ENCODE results near the gene LIN52.

The LIN52 gene

GRCh38 chr14:74208642-74209041, 123.9 kb downstream of the LIN52 start:
- no peaks in the 10 kb centered on the region for H3K9me3 Mint-ChIP-seq
- H3K27ac Mint-ChIP-seq, result no peak overlapping the region
- peaks cover 6% of the 10 kb centered on the region for H3K4me1 Mint-ChIP-seq
- H3K36me3 Mint-ChIP-seq (ENCODE audit: low read depth), result no peaks in the 10 kb centered on the region
- TF ChIP-seq CTCF (IDR thresholded peaks at IDR 0.05; ENCODE audit: unreplicated experiment in 3 of 3), result no peak
- H3K4me3 Mint-ChIP-seq, result no peak overlapping the region
- H3K27me3 Mint-ChIP-seq (ENCODE audit: low read depth), result peaks cover 30% of the 10 kb centered on the region

GRCh38 chr14:74211945-74212580, 127.3 kb downstream of the LIN52 start:
- no peaks in the 10 kb centered on the region for H3K36me3 Mint-ChIP-seq (ENCODE audit: low read depth)

GRCh38 chr14:74213907-74214803, 129.4 kb downstream of the LIN52 start:
- no peak for TF ChIP-seq CTCF (IDR thresholded peaks at IDR 0.05; ENCODE audit: unreplicated experiment in 3 of 3)
- H3K9me3 Mint-ChIP-seq, result no peaks in the 10 kb centered on the region
- no peaks in the 10 kb centered on the region for H3K4me1 Mint-ChIP-seq
- peaks cover 48% of the 10 kb centered on the region for H3K27me3 Mint-ChIP-seq (ENCODE audit: low read depth)
- no peak overlapping the region for H3K27ac Mint-ChIP-seq
- no peaks in the 10 kb centered on the region for H3K36me3 Mint-ChIP-seq (ENCODE audit: low read depth)
- H3K4me3 Mint-ChIP-seq, result no peak overlapping the region

More at GRCh38 chr14:74211945-74212580, 127.3 kb downstream of the LIN52 start:
- TF ChIP-seq CTCF (IDR thresholded peaks at IDR 0.05; ENCODE audit: unreplicated experiment in 3 of 3), result no peak
- Mint-ChIP-seq H3K27ac (no peak overlapping the region), H3K4me3 (no peak overlapping the region), H3K27me3 (ENCODE audit: low read depth) (peaks cover 40% of the 10 kb centered on the region), H3K4me1 (no peaks in the 10 kb centered on the region), H3K9me3 (no peaks in the 10 kb centered on the region)

GRCh38 chr14:74216671-74217070, 131.9 kb downstream of the LIN52 start:
- Mint-ChIP-seq H3K36me3 (ENCODE audit: low read depth) (no peaks in the 10 kb centered on the region), H3K4me1 (no peaks in the 10 kb centered on the region), H3K9me3 (no peaks in the 10 kb centered on the region), H3K27ac (no peak overlapping the region), H3K4me3 (no peak overlapping the region), H3K27me3 (ENCODE audit: low read depth) (peaks cover 60% of the 10 kb centered on the region)
- no peak for TF ChIP-seq CTCF (IDR thresholded peaks at IDR 0.05; ENCODE audit: unreplicated experiment in 3 of 3)

- H3K27ac Mint-ChIP-seq, result no peak overlapping the region
- H3K4me3 Mint-ChIP-seq, result no peak overlapping the region
- H3K9me3 Mint-ChIP-seq, result no peaks in the 10 kb centered on the region
- no peaks in the 10 kb centered on the region for H3K4me1 Mint-ChIP-seq
- TF ChIP-seq CTCF (IDR thresholded peaks at IDR 0.05; ENCODE audit: unreplicated experiment in 3 of 3), result peak; percentile 93 to 97 (median 96)
- peaks cover 63% of the 10 kb centered on the region for H3K27me3 Mint-ChIP-seq (ENCODE audit: low read depth)
- no peaks in the 10 kb centered on the region for H3K36me3 Mint-ChIP-seq (ENCODE audit: low read depth)
These were observed 133.1 kb downstream of the LIN52 start for GRCh38 chr14:74217672-74218448.

Data from nephron (organoid).